Ishikawa (cell line): ENCODE results near the gene OR9Q1.

Experiments
- CEBPB ChIP-seq: IDR thresholded peaks from 2 replicates; pipeline ENCODE4 v1.6.1; 2012
- CREB1 ChIP-seq: IDR thresholded peaks from 2 replicates; pipeline ENCODE4 v1.6.1; 2012; ENCODE audit warnings: low read depth
- EGR1 ChIP-seq: IDR thresholded peaks from 2 replicates; pipeline ENCODE4 v1.6.1; 2012
- EP300 ChIP-seq: IDR thresholded peaks from 2 replicates; pipeline ENCODE4 v1.6.1; 2012; ENCODE audit warnings: borderline replicate concordance
- FOXM1 ChIP-seq: IDR thresholded peaks from 2 replicates; pipeline ENCODE4 v1.6.1; 2012; ENCODE audit warnings: low read depth, borderline replicate concordance
- NFIC ChIP-seq: IDR thresholded peaks from 2 replicates; pipeline ENCODE4 v1.6.1; 2012
- RAD21 ChIP-seq: IDR thresholded peaks from 2 replicates; pipeline ENCODE4 v1.6.1; 2012; ENCODE audit warnings: low read depth
- TAF1 ChIP-seq: IDR thresholded peaks from 2 replicates; pipeline ENCODE4 v1.6.1; 2012; ENCODE audit warnings: low read depth, mild to moderate bottlenecking
- TCF12 ChIP-seq: IDR thresholded peaks from 2 replicates; pipeline ENCODE4 v1.6.1; 2012; ENCODE audit warnings: low read depth
- TEAD4 ChIP-seq: IDR thresholded peaks from 2 replicates; pipeline ENCODE4 v1.6.1; 2012
- YY1 ChIP-seq: IDR thresholded peaks from 2 replicates; pipeline ENCODE4 v1.6.1; 2012; ENCODE audit warnings: low read depth
- ZBTB7A ChIP-seq: IDR thresholded peaks from 2 replicates; pipeline ENCODE4 v1.6.1; 2012; ENCODE audit warnings: low read depth
- TF ChIP-seq, protein P1 (sequence below): IDR thresholded peaks from 2 replicates; pipeline ENCODE4 v1.6.1; 2012
- TF ChIP-seq, protein P2 (sequence below): IDR thresholded peaks from 2 replicates; pipeline ENCODE4 v1.6.1; 2012
- TF ChIP-seq, protein P3 (sequence below): IDR thresholded peaks from 2 replicates; pipeline ENCODE4 v1.6.1; 2012; ENCODE audit warnings: low read depth, mild to moderate bottlenecking

OR9Q1 gene

DNA sequence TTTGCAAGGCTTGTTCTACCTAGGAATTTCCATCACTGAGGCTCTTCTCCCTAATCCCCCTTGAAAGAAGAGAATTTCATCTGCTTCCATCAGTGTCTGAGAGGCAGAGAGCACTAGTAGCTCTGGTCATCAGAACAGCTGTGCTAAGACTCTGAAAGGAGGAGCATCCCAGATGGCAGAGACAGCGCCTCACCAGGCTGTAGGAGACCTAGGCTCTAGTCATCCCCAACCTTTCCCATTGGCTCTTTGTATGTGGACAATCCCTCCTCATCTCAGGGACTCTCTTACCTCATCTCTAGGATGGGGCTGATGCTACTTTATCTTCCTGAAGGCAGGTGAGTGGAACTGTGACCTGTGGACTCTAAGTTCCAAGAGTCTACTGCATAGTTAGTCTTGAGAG is 110.5 kb downstream of the OR9Q1 start:
- TF ChIP-seq EGR1 (no peak), RAD21 (no peak), TAF1 (no peak), ZBTB7A (no peak), YY1 (no peak)

DNA sequence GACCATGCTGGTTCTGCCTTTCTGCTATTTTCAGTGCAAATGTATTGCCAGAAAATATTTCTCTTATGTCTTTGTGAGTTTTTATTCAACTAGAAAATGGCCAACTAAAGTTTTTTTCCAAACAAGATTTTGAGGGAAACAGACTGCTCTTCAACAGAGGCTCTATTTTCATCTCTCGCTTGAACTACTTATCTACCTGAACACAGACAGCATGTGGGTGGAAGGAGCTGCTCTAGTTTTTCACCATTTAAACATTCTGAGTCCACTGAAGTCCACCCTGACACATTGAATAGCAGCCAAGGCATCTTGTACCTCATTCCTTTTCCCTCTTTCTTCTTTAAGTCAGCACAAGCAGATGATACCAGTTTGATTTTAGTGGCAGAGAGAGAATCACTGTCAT is 111.5 kb downstream of the OR9Q1 start:
- TF ChIP-seq EP300 (no peak), YY1 (no peak), CEBPB (no peak)
- TF ChIP-seq, protein P1, sequence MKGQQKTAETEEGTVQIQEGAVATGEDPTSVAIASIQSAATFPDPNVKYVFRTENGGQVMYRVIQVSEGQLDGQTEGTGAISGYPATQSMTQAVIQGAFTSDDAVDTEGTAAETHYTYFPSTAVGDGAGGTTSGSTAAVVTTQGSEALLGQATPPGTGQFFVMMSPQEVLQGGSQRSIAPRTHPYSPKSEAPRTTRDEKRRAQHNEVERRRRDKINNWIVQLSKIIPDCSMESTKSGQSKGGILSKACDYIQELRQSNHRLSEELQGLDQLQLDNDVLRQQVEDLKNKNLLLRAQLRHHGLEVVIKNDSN: no peak
- TF ChIP-seq, protein P2, sequence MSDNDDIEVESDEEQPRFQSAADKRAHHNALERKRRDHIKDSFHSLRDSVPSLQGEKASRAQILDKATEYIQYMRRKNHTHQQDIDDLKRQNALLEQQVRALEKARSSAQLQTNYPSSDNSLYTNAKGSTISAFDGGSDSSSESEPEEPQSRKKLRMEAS: no peak
- TF ChIP-seq, protein P3, sequence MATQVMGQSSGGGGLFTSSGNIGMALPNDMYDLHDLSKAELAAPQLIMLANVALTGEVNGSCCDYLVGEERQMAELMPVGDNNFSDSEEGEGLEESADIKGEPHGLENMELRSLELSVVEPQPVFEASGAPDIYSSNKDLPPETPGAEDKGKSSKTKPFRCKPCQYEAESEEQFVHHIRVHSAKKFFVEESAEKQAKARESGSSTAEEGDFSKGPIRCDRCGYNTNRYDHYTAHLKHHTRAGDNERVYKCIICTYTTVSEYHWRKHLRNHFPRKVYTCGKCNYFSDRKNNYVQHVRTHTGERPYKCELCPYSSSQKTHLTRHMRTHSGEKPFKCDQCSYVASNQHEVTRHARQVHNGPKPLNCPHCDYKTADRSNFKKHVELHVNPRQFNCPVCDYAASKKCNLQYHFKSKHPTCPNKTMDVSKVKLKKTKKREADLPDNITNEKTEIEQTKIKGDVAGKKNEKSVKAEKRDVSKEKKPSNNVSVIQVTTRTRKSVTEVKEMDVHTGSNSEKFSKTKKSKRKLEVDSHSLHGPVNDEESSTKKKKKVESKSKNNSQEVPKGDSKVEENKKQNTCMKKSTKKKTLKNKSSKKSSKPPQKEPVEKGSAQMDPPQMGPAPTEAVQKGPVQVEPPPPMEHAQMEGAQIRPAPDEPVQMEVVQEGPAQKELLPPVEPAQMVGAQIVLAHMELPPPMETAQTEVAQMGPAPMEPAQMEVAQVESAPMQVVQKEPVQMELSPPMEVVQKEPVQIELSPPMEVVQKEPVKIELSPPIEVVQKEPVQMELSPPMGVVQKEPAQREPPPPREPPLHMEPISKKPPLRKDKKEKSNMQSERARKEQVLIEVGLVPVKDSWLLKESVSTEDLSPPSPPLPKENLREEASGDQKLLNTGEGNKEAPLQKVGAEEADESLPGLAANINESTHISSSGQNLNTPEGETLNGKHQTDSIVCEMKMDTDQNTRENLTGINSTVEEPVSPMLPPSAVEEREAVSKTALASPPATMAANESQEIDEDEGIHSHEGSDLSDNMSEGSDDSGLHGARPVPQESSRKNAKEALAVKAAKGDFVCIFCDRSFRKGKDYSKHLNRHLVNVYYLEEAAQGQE: no peak

DNA sequence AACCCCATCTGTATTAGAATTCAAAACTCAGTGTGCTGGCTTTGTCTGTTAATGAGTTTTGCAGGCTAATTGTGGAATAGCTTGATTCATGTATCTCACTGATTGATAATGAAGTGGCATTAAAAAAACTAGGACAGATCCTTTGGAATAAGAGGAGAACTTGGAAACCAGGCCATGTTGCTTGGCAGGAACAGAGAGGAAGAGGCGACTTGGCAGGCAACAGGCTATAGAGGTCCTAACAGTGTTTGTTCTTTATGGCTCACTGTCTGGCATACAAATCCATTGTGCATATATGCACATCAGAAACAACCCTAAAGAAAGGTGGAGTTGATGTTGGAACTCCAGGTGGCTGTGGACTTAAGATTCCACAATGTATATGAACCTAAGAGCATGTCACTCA is 119.1 kb downstream of the OR9Q1 start:
- TF ChIP-seq YY1 (no peak), TCF12 (no peak), RAD21 (no peak), TEAD4 (no peak), FOXM1 (no peak), CEBPB (no peak), CREB1 (no peak), EP300 (no peak), EGR1 (no peak), NFIC (no peak)
- TF ChIP-seq, protein P2: no peak
- TF ChIP-seq, protein P1: no peak
- TF ChIP-seq, protein P3: no peak

DNA sequence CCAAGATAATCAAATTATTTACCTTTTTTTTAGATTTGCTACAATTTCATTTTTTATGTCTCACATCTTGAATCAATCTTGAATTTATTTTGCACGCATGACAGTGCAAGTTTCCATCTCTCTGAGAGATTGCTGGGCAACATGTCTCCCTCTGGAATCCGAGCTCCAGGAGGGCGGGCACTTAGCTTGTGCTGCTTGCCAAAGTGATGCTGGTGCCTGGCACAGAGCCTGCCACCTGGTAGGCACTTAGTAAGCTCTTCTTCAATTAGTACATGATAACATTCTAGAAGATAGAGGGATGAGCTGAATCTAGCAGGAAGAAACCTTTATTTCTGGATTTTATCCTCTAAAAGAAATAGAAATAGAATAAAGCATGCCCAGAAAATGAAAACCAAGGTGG is 129.1 kb downstream of the OR9Q1 start:
- TF ChIP-seq, protein P2: no peak
- no peak for TF ChIP-seq EGR1
- TF ChIP-seq CEBPB: no peak
- TF ChIP-seq NFIC: no peak
- no peak for TF ChIP-seq TEAD4
- no peak for TF ChIP-seq YY1
- no peak for TF ChIP-seq RAD21
- no peak for TF ChIP-seq EP300
- TF ChIP-seq FOXM1: no peak
- no peak for TF ChIP-seq CREB1
- TF ChIP-seq, protein P3: no peak
- TF ChIP-seq, protein P1: no peak
- no peak for TF ChIP-seq TCF12
- TF ChIP-seq TAF1: no peak
- TF ChIP-seq ZBTB7A: no peak
